H1 (cell line): Measurements from ENCODE around the gene LDLRAD3. TPM values are rescaled to one million over a fixed set of nuclear protein-coding genes. Genes with fewer than 3 reads are reported as not detected.

ENCODE experiments used
- CTCF ChIA-PET: fragments of 300-600 bp; sonication (Branson Sonifier 250); formaldehyde crosslinking; loops from one replicate; lab custom pipeline; 2021; ENCODE audit not compliant: partially characterized antibody; lab: Charles Lee
- POLR2A ChIA-PET: fragments of 300-600 bp; sonication (Branson Sonifier 250); formaldehyde crosslinking; loops from one replicate; lab custom pipeline; 2021; ENCODE audit warnings: inconsistent platforms; ENCODE audit not compliant: partially characterized antibody; lab: Charles Lee
- DNase-seq, 2 experiments: peaks; one replicate each; pipeline versions ENCODE4 v3.0.0 to v3.0.0-alpha.2; 2010 to 2022; ENCODE audit warnings: low spot score in 2 of 2, low read depth in 1 of 2, mixed read lengths in 1 of 2
- FAIRE-seq: peaks from 2 replicates; lab custom pipeline; 2011; peaks lifted over from hg19 to GRCh38; lab: Jason Lieb, UNC
- H2AFZ ChIP-seq: 2 replicates; pipeline ENCODE4 v1.8.1; 2012; ENCODE audit warnings: low read length, inconsistent platforms
- H2AK5ac ChIP-seq: 2 replicates; pipeline ENCODE4 v1.6.1; 2013; ENCODE audit warnings: low read depth, low read length
- H2BK120ac ChIP-seq: replicated peaks from 2 replicates; pipeline ENCODE3; 2013; ENCODE audit warnings: low read depth, low read length, inconsistent platforms
- H2BK12ac ChIP-seq: 2 replicates; pipeline ENCODE4 v1.6.1; 2013; ENCODE audit warnings: low read depth, low read length
- H2BK15ac ChIP-seq: 2 replicates; pipeline ENCODE4 v1.6.1; 2013; ENCODE audit warnings: low read length
- H2BK20ac ChIP-seq: 2 replicates; pipeline ENCODE4 v1.6.1; 2013; ENCODE audit warnings: low read length
- H2BK5ac ChIP-seq: 2 replicates; pipeline ENCODE4 v1.6.1; 2013; ENCODE audit warnings: low read depth, low read length
- H3K14ac ChIP-seq: 2 replicates; pipeline ENCODE4 v1.6.1; 2013; ENCODE audit warnings: inconsistent platforms; ENCODE audit not compliant: insufficient read length
- H3K18ac ChIP-seq: 2 replicates; pipeline ENCODE4 v1.6.1; 2013; ENCODE audit warnings: low read length; ENCODE audit errors: extremely low read depth
- H3K23ac ChIP-seq: 2 replicates; pipeline ENCODE4 v1.6.1; 2013; ENCODE audit warnings: inconsistent platforms; ENCODE audit not compliant: insufficient read length
- H3K23me2 ChIP-seq: 2 replicates; pipeline ENCODE4 v1.6.1; 2013; ENCODE audit warnings: low read depth, low read length
- H3K27ac ChIP-seq: 2 replicates; pipeline ENCODE4 v1.6.1; 2011; ENCODE audit warnings: low read depth, low read length, inconsistent platforms
- H3K27me3 ChIP-seq, 4 experiments: replicated peaks in 1 of 4; 1 replicate in 1 of 4; 2 replicates in 3 of 4; pipeline versions ENCODE4 v1.6.1 to v1.8.1; 2011 to 2013; ENCODE audit warnings: low read length in 3 of 4, mild to moderate bottlenecking in 3 of 4, inconsistent platforms in 2 of 4, mixed read lengths in 2 of 4, moderate library complexity in 1 of 4; ENCODE audit not compliant: control insufficient read depth in 3 of 4, insufficient read depth in 3 of 4; ENCODE audit errors: extremely low read depth in 1 of 4
- H3K36me3 ChIP-seq, 4 experiments: 2 replicates each; pipeline versions ENCODE4 v1.6.1 to v1.8.1; 2011 to 2013; ENCODE audit warnings: mild to moderate bottlenecking in 4 of 4, low read length in 3 of 4, moderate library complexity in 2 of 4, control low read depth in 1 of 4, inconsistent platforms in 1 of 4; ENCODE audit not compliant: insufficient read depth in 4 of 4, control insufficient read depth in 2 of 4
- H3K4ac ChIP-seq: replicated peaks from 2 replicates; pipeline ENCODE3; 2013; ENCODE audit warnings: low read length, low read depth, mixed read lengths, inconsistent platforms; ENCODE audit not compliant: insufficient read length
- H3K4me1 ChIP-seq, 4 experiments: replicated peaks in 1 of 4; 1 replicate in 1 of 4; 2 replicates in 3 of 4; pipeline versions ENCODE4 v1.6.1 to v1.8.1; 2011 to 2013; ENCODE audit warnings: low read length in 3 of 4, inconsistent platforms in 2 of 4, mixed read lengths in 1 of 4; ENCODE audit not compliant: insufficient read depth in 4 of 4, control insufficient read depth in 3 of 4
- H3K4me2 ChIP-seq, 2 experiments: 2 replicates each; pipeline versions ENCODE4 v1.6.1 to v1.8.1; 2011 to 2013; ENCODE audit warnings: low read depth in 2 of 2, low read length in 2 of 2, control low read depth in 1 of 2, inconsistent platforms in 1 of 2, mild to moderate bottlenecking in 1 of 2; ENCODE audit not compliant: insufficient read depth in 1 of 2
- H3K4me3 ChIP-seq, 4 experiments: fragments of 200-600, 300-600 bp in 1 of 4; sonication (generic), shearing (Covaris generic), sonication (Bioruptor Twin) in 1 of 4; 2 replicates each; pipeline versions ENCODE4 v1.5.1 to v1.8.1; 2011 to 2016; ENCODE audit warnings: low read length in 4 of 4, low read depth in 3 of 4, control low read depth in 2 of 4, inconsistent platforms in 2 of 4, mild to moderate bottlenecking in 2 of 4, mixed read lengths in 1 of 4, moderate library complexity in 1 of 4; ENCODE audit not compliant: insufficient read depth in 2 of 4; ENCODE audit errors: extremely low read depth in 1 of 4
- H3K56ac ChIP-seq: replicated peaks from 2 replicates; pipeline ENCODE3; 2013; ENCODE audit warnings: low read depth, mild to moderate bottlenecking, mixed read lengths, low read length, inconsistent platforms; ENCODE audit not compliant: insufficient read length
- H3K79me1 ChIP-seq: 2 replicates; pipeline ENCODE4 v1.6.1; 2013; ENCODE audit warnings: low read depth, low read length, control low read depth
- H3K79me2 ChIP-seq, 2 experiments: 2 replicates each; pipeline versions ENCODE4 v1.6.1 to v1.8.1; 2012 to 2013; ENCODE audit warnings: low read length in 2 of 2, mild to moderate bottlenecking in 2 of 2, inconsistent platforms in 1 of 2; ENCODE audit not compliant: insufficient read depth in 2 of 2, control insufficient read depth in 1 of 2
- H3K9ac ChIP-seq, 4 experiments: replicated peaks in 1 of 4; 1 replicate in 1 of 4; 2 replicates in 3 of 4; pipeline versions ENCODE4 v1.6.1 to v1.8.1; 2011 to 2013; ENCODE audit warnings: low read depth in 3 of 4, low read length in 3 of 4, control low read depth in 2 of 4, mild to moderate bottlenecking in 2 of 4, moderate library complexity in 2 of 4, inconsistent platforms in 1 of 4; ENCODE audit errors: extremely low read depth in 1 of 4
- H3K9me3 ChIP-seq, 2 experiments: 2 replicates each; pipeline versions ENCODE4 v1.6.1 to v1.8.1; 2012 to 2013; ENCODE audit warnings: mild to moderate bottlenecking in 2 of 2, moderate library complexity in 2 of 2, control low read depth in 1 of 2, inconsistent platforms in 1 of 2, low read depth in 1 of 2, low read length in 1 of 2, mixed read lengths in 1 of 2; ENCODE audit not compliant: insufficient read depth in 2 of 2
- H4K20me1 ChIP-seq, 2 experiments: replicated peaks in 1 of 2; 2 replicates each; pipeline versions ENCODE3 to v1.8.1; 2011 to 2013; ENCODE audit warnings: inconsistent platforms in 2 of 2, low read length in 2 of 2, mild to moderate bottlenecking in 1 of 2; ENCODE audit not compliant: insufficient read depth in 2 of 2, control insufficient read depth in 1 of 2
- H4K5ac ChIP-seq: 2 replicates; pipeline ENCODE4 v1.6.1; 2013; ENCODE audit warnings: low read length, low read depth, mixed read lengths, inconsistent platforms; ENCODE audit not compliant: insufficient read length
- H4K8ac ChIP-seq: 2 replicates; pipeline ENCODE4 v1.8.0; 2013; ENCODE audit warnings: mild to moderate bottlenecking, moderate library complexity, low read length, inconsistent platforms; ENCODE audit not compliant: insufficient read depth; ENCODE audit errors: extremely low read depth
- H4K91ac ChIP-seq: replicated peaks from 2 replicates; pipeline ENCODE3; 2013; ENCODE audit warnings: low read length, mixed read lengths, inconsistent platforms; ENCODE audit not compliant: insufficient read length
- CBX5 ChIP-seq: fragments of 300-800, 300-1000 bp; sonication (generic); IDR thresholded peaks from 2 replicates; pipeline ENCODE4 v1.7.1; 2016; ENCODE audit warnings: antibody characterized with exemption, low read length, low read depth
- CREB1 ChIP-seq: IDR thresholded peaks from 2 replicates; pipeline ENCODE4 v1.6.1; 2012; ENCODE audit warnings: inconsistent platforms
- E2F6 ChIP-seq: IDR thresholded peaks from 2 replicates; pipeline ENCODE4 v1.6.1; 2012; ENCODE audit warnings: inconsistent platforms
- EP300 ChIP-seq, 2 experiments: IDR thresholded peaks; 1 replicate in 1 of 2; 2 replicates in 1 of 2; pipeline ENCODE4 v1.6.1; 2011 to 2012; ENCODE audit warnings: low read depth in 2 of 2, low read length in 2 of 2, mild to moderate bottlenecking in 2 of 2, borderline replicate concordance in 1 of 2, inconsistent platforms in 1 of 2, moderate library complexity in 1 of 2
- KDM5A ChIP-seq: fragments of 200-600 bp; IDR thresholded peaks from 2 replicates; pipeline ENCODE4 v1.7.1; 2012; ENCODE audit warnings: mild to moderate bottlenecking, low read length, inconsistent platforms, mixed read lengths
- NRF1 ChIP-seq: IDR thresholded peaks from 2 replicates; pipeline ENCODE4 v1.6.1; 2011; ENCODE audit warnings: mild to moderate bottlenecking, low read depth, low read length, improper control_type of control experiment
- RXRA ChIP-seq: IDR thresholded peaks from 2 replicates; pipeline ENCODE4 v1.6.1; 2011; ENCODE audit warnings: low read depth, mild to moderate bottlenecking, low read length, moderate library complexity; ENCODE audit not compliant: insufficient read depth
- SRF ChIP-seq: IDR thresholded peaks from 2 replicates; pipeline ENCODE4 v1.6.1; 2011; ENCODE audit warnings: mild to moderate bottlenecking, low read depth, low read length, moderate library complexity
- TAF7 ChIP-seq: optimal IDR thresholded peaks from 2 replicates; pipeline ENCODE3; 2011; ENCODE audit warnings: low read depth, mild to moderate bottlenecking, inconsistent platforms, low read length, moderate library complexity, borderline replicate concordance
- TBP ChIP-seq: IDR thresholded peaks from 2 replicates; pipeline ENCODE4 v1.6.1; 2011; ENCODE audit warnings: low read depth, low read length, improper control_type of control experiment
- USF2 ChIP-seq: IDR thresholded peaks from 2 replicates; pipeline ENCODE4 v1.6.1; 2011; ENCODE audit warnings: low read length, improper control_type of control experiment
- WGBS, 2 experiments: shearing (Covaris generic) in 1 of 2; methylation state at CpG; one replicate each; pipeline versions ENCODE4 v1.1.6 to v1.1.7; 2013 to 2015; ENCODE audit warnings: low lambda C conversion rate in 2 of 2, mixed read lengths in 2 of 2, inconsistent platforms in 1 of 2, low coverage in 1 of 2, missing lambda C conversion rate in 1 of 2; ENCODE audit not compliant: insufficient replicate concordance in 2 of 2, insufficient coverage in 1 of 2, insufficient read length in 1 of 2; ENCODE audit errors: extremely low coverage in 1 of 2, missing lambda C conversion rate in 1 of 2; 5-methylcytosine and 5-hydroxymethylcytosine counted together
- polyA plus RNA-seq, 7 experiments: library from polyadenylated mRNA; depleted of rRNA in 3 of 7; stranded (reverse) in 5 of 7; unstranded in 2 of 7; fragments of >200 nt in 5 of 7; fragments of 200-250 nt in 2 of 7; gene quantifications; 1 replicate in 5 of 7; 2 replicates in 1 of 7; 4 replicates in 1 of 7; pipeline versions ENCODE4 v1.2.1 to v1.2.3, GENCODE V29; 2011 to 2013; ENCODE audit warnings: missing spikeins in 2 of 7, mixed read lengths in 2 of 7
- total RNA-seq: library from RNA; stranded (reverse); fragmentation: NEBNext Ultra II Directional; extraction: Animal tissue kit (Norgen Biotek cat#: 25700); gene quantifications from 2 replicates; pipeline ENCODE4 v1.2.1, GENCODE V29; 2021

Gene LDLRAD3
- total and polyA plus RNA-seq, 2 of the 8 experiments (the other 6 are each of a cell fraction or from before 2014, with no cell fraction given) = 18.6 to 22.8 TPM

- TF ChIP-seq RXRA (no peak), TAF7 (no peak), KDM5A (no peak), TBP (no peak), E2F6 (no peak), CREB1 (no peak), SRF (no peak), EP300 (IDR thresholded peaks at IDR 0.05; ENCODE audit: borderline replicate concordance in 1 of 2, low read depth in 2 of 2, low read length in 2 of 2) (no peak), USF2 (no peak), NRF1 (no peak), CBX5 (no peak)
- Histone ChIP-seq H3K56ac (no peak overlapping the region), H2BK5ac (no peak overlapping the region), H2BK20ac (no peak overlapping the region), H2BK12ac (no peak overlapping the region), H3K4me1 (no peaks in the 10 kb centered on the region), H3K79me1 (no peaks in the 10 kb centered on the region), H3K36me3 (peaks cover 0 to 6% (median 0%) of the 10 kb centered on the region in 4 experiments; a peak in 2 of 8 replicates), H3K14ac (no peak overlapping the region), H3K23ac (no peak overlapping the region), H4K91ac (no peak overlapping the region), H3K4ac (no peak overlapping the region), H3K9me3 (0 out of 4 replicates have a peak, but pooled peaks cover 3 to 4% of the 10 kb centered on the region in 2 experiments), H4K20me1 (no peaks in the 10 kb centered on the region), H4K5ac (no peak overlapping the region), H3K79me2 (no peaks in the 10 kb centered on the region), H2AFZ (no peak overlapping the region), H4K8ac (no peak overlapping the region), H2BK120ac (no peak overlapping the region), H3K4me3 (no peak overlapping the region), H3K18ac (no peak overlapping the region), H3K27ac (no peak overlapping the region), H3K23me2 (no peaks in the 10 kb centered on the region), H3K27me3 (no peaks in the 10 kb centered on the region), H2AK5ac (no peak overlapping the region), H3K4me2 (no peak overlapping the region), H2BK15ac (no peak overlapping the region), H3K9ac (no peak overlapping the region)
- POLR2A ChIA-PET = no interaction called here
- no peak for FAIRE-seq
- DNase-seq = no peak
- WGBS, 2 experiments = 82% methylated on average over 5 of the region's 5 CpGs; no CpG with 5 or more reads in 1 of the 2 experiments
- CTCF ChIA-PET = interaction anchor here (0.5 to 1.8 kb wide), 4 partner anchors 13 to 182 kb away, joined by 3 to 5 read pairs (median 5); no protein-coding TSS in a partner anchor
Observed at GRCh38 chr11:36224209-36224882, 280.5 kb downstream of the LDLRAD3 start.
